HG03469 (cell line): Measurements from ENCODE around the gene CELSR1.

Experiments used
- ATAC-seq: cut with Tn5 transposase; IDR thresholded peaks from one replicate; pipeline ENCODE4 v1.9.1; 2021; ENCODE audit warnings: mild to moderate bottlenecking, moderate library complexity, moderate number of reproducible peaks; ENCODE audit not compliant: unreplicated experiment

The CELSR1 gene

DNA sequence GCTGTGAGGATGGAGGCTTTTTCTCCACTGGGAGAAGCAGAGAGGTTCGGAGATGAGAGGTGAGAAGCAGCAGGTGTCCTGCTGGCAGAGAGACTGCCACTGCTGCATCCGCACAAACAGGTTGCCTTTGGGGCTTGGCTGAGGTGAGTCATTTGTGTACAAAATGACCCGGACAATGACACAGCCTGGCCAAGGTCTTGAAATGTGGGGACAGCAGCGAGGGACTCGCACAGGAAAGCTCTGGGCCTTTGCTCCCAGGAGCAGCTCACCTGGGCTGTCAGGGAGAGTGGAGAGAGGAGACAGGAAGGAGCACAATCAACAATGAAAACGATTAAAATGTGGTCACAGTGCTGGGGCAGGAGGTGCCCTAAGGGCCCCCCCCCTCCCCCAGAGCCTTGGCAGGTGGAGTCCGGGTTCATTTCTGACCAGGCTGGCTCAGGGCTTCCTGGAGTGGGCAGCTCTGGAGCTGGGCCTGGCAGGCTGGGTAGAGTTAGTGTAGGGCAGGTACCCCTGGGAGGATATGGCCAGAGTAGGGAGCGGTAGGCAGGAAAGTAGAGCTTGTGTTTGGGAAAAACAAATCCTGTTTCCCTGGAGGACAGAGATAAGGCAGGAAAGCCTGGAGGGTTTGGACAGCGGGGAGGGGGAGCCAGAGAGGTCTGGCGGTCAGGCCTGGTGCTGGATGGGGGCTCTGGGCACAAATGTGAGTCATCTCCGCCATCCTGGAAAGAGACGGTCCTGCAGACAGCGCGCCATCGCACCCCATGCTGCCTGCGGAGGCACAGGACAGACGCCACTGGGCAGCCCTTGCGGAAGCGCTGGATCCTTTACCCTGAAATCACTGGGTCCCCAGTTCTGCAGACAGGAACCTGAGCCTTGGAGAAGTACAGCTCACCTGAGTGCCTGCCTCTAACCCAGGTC is 37.8 kb upstream of the CELSR1 start:
- no peak for ATAC-seq

DNA sequence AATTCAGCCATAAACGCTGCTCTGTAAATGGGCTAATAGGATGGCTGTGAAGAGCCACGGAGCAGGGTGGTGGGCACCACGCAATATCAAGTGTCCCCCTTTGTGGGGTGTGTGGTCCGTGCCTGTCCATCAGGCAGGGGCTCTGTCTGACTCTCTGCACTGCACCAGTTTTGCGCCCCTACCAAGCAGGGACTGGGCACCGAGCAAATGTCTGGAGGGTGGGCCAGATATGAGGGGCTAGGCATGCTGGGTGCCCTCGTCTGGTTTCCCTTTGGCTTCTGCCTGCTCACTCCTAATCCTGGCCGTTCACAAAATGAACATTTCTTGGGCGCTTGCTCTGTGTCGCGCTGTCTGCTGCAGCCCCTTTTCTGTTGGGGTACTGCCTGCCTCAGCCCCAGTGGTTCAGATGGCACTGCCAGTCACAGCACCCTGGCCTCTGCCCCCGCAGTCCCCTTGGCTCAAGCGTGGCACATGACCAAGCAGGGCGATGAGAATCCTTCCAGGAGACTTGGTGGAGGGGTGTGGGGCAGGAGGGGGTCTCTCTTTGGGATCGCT is 37.1 kb upstream of the CELSR1 start:
- no peak for ATAC-seq

DNA sequence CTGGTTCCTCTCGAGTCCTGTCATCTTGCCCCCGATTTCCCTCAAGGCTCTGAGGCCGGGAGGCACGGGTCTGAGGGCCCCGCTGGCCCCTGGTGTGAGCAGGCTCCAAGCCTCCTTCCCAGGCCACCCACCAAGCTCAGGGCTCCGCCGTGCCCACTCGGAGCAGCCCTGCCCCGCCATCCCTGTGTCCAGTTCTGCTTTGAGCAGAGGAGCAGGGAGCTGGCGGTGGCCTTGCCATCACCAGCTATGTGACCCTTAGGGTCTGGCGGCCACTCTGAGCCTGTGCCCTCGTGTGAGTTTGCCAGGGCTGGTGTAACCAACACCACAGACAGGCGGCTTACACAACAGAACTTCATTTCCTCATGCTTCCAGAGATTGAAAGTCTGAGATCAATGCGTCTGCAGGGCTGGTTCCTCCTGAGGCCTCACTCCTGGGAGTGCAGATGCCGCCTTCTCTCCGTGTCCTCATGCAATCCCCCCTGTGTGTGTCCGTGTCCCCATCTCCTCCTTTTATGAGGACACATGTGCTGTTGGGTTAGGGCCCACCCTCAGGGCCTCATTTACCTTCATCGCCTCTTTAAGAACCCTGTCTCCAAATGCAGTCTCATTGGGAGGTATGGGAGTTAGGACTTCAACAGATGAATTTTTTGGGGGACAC is 36.5 kb upstream of the CELSR1 start:
- no peak for ATAC-seq

DNA sequence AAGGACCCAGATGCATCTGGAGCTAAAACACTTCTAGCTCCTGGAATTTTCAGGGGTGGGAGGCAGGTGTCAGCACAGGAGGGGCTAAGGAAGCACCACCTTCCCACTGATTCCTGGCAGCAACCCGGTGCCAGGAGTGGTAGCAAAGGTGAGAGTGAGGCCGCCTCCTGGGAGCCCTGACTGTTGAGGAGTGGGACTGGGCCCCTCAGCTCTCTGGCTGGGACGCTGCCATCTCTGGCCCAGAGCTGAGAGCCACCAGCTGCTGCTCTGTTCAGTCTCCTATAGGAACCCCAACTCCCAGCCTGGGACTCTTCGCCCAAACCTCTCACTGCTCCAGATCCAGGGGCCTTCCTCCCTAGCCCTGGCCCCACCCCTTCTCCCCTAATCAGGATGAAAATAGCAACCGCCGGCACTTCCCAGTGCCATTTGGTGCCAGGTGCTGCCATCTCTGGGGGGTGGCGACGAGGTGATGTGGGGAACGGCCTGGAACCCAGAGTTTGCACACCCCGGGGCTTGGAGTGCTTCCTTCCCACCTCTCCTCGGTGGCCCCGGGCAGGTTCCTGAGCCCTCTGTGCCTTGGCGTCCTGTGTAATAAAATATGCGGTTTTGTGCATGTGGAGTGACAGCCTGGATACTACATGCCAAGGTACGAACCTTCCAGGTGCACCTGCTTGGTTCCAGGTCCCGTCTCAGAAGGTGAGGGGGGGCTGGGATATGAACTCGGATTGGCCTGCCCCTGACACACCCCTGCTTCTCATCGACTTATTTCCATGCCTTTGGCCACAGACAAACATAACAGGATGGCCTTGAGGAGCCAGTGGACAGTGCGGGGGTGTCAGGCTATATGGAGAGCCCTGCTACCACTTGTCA is 35.7 kb upstream of the CELSR1 start:
- no peak for ATAC-seq

DNA sequence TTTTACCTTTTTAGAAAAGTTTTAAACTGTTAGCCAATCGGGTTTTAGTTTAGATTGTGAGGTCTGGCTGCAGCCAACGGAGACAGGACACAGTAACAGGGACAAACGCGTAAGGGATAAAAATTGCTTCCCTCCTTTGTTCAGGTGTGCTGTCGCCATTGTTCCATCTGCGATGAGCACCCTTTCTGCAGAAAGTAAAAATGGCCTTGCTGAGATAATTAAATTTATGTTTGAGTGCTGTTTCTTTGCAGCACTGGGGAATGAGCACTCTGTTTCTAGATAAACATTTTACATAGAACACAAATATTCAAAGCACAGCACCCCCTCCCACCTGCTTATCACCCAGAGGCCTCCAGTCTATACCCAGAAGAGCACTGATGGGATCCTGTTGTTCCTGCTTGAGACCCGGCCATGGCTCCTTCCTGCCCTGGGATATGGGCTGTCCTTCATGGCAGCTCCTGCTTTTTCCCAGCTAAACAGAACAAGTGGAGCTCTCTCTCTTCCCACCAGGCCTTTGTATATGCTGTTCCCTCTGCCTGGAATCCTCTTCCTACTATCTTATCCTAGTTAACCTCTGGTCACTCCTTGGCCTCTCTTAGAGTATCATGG is 34.3 kb upstream of the CELSR1 start:
- no peak for ATAC-seq

DNA sequence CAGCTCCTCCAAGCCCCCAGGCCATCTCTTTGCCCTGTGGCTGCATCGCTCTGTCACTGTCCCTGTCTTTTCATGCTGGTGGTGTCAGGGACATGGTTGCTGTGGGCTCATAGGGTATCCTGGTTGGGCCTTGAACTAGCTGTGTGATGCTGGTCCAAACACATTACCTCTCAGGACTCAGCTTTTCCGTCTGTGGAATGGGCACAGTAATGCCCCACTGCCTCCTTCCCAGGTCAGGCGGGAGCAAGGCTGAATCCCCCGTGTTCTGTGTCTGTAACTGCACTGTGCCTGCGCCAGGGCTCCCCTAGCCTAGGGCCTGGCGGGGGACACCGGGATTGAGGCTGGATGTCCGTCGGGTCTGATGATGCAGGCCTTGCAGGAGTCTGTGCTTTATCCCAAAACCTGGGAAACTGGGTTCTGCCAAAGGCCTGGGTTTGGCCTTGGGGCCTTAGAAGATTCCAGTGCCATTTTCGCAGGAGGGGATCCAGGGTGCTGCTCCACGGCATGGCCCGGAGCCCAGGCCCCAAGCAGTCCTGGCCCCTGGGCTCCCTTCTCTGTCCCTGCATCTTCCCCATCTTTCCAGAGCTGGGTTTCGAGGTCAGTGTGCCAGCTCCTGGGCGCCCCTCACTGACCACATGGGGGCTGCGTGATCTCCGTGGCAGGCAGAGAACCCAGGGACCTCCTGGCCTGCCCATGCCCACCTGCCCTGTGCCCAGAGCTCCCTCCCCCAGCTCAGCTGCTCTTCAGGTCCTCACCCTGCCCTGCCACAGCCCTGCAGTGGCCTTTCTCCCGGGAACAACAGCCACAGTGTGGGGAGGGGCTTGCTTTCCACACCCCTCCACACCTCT is 32.7 kb upstream of the CELSR1 start:
- no peak for ATAC-seq

DNA sequence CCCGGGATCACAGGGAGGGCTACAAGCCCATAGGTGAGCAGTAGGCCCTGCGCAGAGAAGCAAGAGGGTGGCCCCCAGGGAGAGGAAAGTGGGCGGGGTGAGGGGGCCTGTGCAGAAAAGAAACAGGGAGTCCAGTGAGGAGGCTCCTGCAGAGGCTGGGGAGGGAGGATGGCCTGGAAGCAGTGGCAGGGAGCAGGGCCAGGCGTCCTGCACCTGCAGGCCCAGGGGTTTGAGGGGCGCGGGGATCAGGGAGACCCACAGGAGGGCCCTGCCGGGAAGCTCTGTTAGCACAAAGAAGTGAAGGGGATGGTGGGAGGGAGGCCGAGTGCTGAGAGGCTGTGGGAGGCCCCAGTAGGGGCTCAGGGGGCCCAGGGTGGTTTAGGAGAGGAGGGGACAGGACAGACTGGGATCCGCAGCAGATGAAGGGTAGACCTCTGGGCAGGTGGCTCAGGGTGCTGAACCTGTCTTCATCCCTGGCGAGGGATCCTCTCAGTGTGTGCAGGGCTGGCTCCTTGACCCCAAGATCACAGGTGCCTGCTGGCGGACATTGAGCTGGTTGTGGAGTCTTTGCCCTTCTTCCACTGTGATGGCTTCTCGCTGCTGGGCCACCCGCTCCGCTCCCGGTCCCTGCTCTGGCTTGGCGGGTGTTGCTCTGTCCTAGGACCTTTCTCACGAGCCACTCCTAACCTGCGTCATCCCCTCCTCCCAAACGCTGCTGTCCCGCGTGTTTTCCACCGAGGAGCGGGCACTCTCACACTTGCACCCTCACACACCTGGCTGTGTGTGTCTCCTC is 31.8 kb upstream of the CELSR1 start:
- ATAC-seq, result no peak

DNA sequence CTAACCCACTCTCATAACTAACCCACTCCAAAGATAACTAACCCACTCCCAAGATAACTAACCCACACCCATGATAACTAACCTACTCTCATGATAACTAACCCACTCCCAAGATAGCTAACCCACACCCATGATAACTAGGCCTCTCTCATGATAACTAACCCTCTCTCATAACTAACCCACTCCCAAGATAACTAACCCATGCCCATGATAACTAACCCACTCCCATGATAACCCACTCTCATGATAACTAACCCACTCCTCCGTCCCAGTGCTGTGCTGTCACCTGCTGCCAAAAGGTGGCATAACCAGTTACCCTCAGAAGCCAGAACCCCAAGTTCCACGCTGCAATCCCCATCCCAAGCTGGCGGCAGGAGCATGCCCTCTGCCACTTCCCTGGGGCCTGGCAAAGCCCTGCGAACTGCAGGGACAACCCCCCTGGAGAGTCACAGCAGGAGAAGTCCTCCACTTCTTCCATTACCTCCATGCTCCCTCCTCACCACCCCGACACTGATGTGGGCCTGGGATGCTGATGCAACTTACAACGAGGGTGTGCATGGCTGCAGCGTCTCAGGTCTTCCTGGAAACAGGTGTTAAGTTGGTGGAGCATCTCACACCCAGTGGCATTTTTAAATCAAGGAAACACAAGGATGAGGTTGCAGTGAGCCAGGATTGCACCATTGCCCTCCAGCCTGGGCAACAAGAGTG is 30.8 kb upstream of the CELSR1 start:
- no peak for ATAC-seq

DNA sequence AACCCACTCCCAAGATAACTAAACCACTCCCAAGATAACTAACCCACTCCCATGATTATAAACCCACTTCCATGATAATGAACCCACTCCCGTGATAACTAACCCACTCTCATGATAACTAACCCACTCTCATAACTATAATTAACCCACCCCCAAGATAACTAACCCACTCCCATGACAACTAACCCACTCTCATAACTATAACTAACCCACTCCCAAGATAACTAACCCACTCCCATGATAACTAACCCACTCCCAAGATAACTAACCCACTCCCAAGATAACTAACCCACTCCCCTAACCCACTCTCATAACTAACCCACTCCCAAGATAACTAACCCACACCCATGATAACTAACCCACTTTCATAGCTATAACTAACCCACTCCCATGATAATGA is 30.1 kb upstream of the CELSR1 start:
- no peak for ATAC-seq

DNA sequence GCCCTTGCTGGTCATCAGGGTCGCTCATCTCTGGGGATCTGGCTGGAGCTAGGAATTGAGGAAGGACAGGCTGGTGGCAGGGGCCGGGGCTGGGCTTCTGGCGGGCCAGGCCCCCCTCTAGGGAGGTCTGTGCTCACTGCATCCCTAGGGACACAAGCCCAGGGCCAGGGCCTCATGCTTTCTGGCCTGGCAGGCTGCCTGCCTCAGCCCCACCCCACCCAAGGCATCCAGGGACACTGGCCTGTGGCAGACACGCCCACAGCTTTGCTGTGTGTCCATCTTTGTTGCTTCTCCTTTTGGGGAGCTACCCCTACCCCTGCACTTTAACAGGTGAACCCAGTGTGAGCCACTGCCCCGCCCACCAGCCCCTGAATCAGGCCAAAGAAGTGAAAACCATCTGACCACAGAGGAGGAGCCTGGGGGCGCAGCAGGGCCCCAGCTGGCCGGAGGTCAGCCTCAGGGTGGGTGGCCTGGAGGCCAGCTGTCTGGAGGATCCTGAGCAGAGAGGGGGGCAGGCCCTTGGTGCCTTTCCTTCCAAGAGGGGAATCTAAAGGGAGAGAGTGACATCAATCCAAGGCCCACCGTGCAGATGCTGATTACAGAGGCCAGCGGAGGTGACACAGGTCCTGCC is 26.8 kb upstream of the CELSR1 start:
- no peak for ATAC-seq

DNA sequence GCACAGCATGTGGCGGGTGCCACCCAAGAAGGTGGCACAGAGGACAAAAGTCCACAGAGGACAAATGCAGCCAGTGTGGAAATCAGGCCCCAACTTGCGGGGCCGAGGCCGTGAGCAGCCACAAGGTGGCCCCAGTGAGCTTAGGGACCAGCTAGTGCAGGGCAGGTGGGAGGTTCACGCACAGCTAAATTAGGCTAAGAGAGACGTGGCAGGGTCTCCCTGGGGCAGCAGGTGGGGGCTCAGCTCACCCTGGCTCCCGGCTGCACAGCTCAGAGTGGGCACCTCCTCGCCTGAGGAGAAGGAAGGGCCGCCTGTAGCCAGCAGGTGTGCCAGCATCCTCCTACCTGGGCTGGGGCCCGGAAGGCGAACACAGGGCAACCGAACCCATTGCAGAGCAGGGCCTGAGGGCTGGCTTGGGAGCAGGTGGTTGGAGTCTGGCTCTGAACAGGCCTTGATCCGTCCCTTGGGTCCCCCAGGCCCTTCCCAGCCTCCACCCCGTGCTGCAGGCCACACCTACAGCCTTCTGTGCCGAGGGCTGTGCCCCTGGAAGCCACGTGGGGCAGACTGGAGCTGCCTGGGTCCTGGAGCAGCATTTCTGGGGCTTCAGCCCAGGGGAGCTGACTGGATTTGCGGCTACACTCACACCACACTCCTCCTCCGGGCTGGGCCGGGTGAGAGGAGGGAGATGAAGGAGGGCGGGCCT is 26.1 kb upstream of the CELSR1 start:
- ATAC-seq, result no peak

DNA sequence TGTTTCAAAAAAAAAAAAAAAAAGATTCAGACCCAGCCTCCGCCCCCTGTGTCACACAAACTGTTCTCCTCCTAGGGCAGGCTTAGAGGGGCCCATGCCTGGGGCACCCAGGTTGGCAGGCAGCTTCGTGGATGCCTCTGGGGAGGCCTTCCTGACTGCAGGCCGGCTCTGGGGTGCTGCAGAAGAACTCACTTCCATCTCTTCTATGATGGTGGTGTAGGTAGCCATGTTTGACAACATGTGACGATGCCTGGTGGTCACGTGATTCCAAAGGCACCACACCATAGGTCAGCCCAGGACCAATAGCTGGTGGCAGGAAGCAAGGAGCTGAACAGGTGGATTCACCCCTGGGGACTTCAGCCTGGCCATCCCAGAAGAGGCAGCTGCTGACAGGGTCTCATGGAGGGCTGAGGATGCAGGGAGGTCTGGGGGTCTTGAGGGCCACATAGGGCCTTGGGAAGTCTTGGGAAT is 24.1 kb upstream of the CELSR1 start:
- ATAC-seq, result no peak

DNA sequence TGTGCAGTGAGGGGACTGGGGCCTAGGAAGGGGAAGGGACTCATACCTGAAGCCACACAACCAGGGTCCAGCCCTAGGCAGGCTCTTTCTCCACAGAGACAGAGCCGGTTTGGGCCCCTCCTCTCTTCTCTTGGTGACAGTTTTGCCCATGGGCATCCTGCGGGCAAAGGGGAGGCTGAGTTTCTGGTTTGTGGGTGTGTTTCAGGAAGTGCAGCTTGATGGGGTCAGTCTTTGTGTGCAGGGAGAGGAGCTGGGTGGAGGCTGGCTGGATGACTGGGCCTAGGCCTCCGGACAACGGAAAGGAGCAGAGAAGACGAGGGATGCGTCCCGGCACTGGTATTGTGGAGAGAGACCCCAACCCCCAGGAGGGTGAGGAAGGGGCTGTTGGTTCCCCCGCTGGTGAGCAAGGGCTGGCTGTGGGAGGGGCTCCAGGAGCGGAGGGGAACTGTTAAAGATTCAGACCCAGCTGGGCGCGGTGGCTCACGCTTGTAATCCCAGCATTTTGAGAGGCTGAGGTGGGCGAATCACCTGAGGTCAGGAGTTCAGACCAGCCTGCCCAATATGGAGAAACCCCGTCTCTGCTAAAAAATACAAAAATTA is 23.4 kb upstream of the CELSR1 start:
- ATAC-seq, result no peak

DNA sequence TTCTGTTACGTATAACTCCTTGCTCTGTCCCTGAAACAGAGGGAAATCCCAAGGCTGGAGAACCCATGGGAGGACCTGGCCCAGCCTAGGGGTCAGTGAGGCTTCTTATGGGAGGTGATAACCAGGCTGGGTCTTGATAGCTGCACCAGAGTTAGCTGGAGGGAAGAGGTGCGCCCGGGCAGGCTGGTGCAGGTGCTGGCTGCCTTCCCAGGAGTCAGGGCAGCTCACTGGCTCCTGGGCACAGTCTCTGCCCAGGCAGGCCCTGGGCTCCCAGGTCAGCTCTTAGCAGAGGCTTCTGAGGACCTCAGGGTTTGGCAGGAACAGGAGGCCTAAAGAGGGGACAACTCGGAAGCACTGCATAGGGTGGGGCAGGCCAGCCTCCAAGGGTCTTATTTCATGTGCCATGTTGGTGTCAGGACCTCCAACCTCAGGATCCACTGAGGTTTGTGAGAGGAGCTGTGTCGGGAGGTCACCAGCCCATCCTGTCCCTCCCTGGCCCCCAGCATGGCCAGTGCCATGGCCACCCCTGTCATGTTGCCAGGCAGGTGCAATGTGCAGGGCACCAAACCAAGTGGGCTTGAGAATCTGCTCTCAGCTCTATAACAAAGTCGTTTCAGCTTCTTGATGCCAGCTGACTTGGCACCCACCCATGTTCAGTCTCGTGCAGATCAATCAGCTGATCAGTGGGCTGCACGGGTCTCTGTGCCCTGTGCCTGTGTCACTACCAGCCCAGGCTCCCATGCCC is 20.5 kb upstream of the CELSR1 start:
- no peak for ATAC-seq

DNA sequence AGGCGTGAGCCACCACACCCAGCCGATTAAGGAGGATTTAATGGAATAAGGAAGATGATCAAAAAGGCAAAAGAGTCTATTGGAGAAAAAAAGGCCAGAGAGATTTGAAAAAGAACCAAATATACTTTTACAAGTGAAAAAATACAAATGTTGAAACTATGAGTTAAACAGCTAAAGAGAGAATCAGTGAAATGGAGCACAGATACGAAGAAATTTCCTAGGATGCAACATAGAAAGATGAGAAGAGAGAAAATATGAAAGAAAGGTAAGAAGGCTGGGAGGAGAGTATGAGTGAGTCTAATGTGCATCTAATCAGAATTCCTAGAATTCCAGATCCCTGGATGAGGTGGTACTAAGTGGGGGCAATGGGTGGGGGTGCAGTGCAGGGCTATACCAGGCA is 19.4 kb upstream of the CELSR1 start:
- ATAC-seq, result no peak

DNA sequence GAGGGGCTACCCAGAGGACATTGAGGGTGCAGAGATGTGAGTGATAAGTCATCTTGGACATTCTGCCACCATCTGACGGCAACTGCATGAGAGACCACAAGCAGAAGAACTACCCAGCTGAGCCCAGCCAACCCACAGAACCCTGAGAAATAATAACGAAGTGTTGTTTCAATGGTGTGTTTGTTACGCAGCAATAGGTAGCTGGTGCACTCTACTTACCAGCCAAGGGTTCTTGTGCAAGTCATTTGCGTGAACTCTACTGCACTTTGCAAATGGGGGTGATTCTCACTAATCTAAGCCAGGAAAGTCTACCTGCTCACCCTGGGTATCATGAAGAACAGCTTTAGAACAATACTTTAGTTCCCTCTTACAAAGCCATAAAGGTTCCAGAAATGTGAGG is 15.8 kb upstream of the CELSR1 start:
- ATAC-seq, result no peak
